T follicular helper cell (primary cell): Measurements from ENCODE around the gene C4orf51.
A peak's percentile ranks its signal among the peaks of the same experiment; 100 is the strongest.

Experiments used
- DNase-seq: peaks from one replicate; pipeline ENCODE4 v3.0.0-alpha.2; 2020; ENCODE audit warnings: low read depth

Gene C4orf51

GRCh38 chr4:145709843-145710242 lies 29.9 kb downstream of the C4orf51 start:
- no peak for DNase-seq

GRCh38 chr4:145716200-145716599 lies 36.3 kb downstream of the C4orf51 start:
- DNase-seq: no peak

- DNase-seq: no peak
These were observed 36.8 kb downstream of the C4orf51 start for GRCh38 chr4:145716661-145717200.

GRCh38 chr4:145719752-145720624 lies 40.0 kb downstream of the C4orf51 start:
- DNase-seq: no peak

- DNase-seq: no peak
These were observed 40.7 kb downstream of the C4orf51 start for GRCh38 chr4:145720656-145721055.

GRCh38 chr4:145722561-145722960 lies 42.6 kb downstream of the C4orf51 start:
- DNase-seq: no peak

- no peak for DNase-seq
These were observed 43.4 kb downstream of the C4orf51 start for GRCh38 chr4:145723336-145723735.

- no peak for DNase-seq
These were observed 50.1 kb downstream of the C4orf51 start for GRCh38 chr4:145730026-145730425.

GRCh38 chr4:145731028-145731427 lies 51.1 kb downstream of the C4orf51 start:
- DNase-seq: no peak

- DNase-seq: no peak
These were observed 52.3 kb downstream of the C4orf51 start for GRCh38 chr4:145732001-145732815.

- peak; percentile 65 for DNase-seq
These were observed 53.2 kb downstream of the C4orf51 start for GRCh38 chr4:145732895-145733880.

- no peak for DNase-seq
These were observed 54.1 kb downstream of the C4orf51 start for GRCh38 chr4:145734031-145734430.

GRCh38 chr4:145734576-145735346 lies 54.8 kb downstream of the C4orf51 start:
- no peak for DNase-seq

- no peak for DNase-seq
These were observed 55.4 kb downstream of the C4orf51 start for GRCh38 chr4:145735347-145735675.

- DNase-seq: no peak
These were observed 55.9 kb downstream of the C4orf51 start for GRCh38 chr4:145735827-145736226.

GRCh38 chr4:145736241-145736831 lies 56.4 kb downstream of the C4orf51 start:
- DNase-seq: no peak

- DNase-seq: no peak
These were observed 59.9 kb downstream of the C4orf51 start for GRCh38 chr4:145739845-145740244.

GRCh38 chr4:145740806-145741205 lies 60.9 kb downstream of the C4orf51 start:
- DNase-seq: no peak

- DNase-seq: no peak
These were observed 63.7 kb downstream of the C4orf51 start for GRCh38 chr4:145743641-145744040.

- DNase-seq: no peak
These were observed 75.9 kb downstream of the C4orf51 start for GRCh38 chr4:145755802-145756201.
